Activated CD8-positive, alpha-beta memory T cell treated with anti-CD3 and anti-CD28 coated beads for 24 hours (primary cell): Measurements from ENCODE around the gene CTRB1.
"Not testable (repeated sequence)": the region's sequence is repeated elsewhere in the genome, so short reads cannot be mapped to it uniquely, and the experiment has no call there.

Experiments
- DNase-seq: peaks from one replicate; pipeline ENCODE4 v3.0.0-alpha.2; 2020

The CTRB1 gene

DNA sequence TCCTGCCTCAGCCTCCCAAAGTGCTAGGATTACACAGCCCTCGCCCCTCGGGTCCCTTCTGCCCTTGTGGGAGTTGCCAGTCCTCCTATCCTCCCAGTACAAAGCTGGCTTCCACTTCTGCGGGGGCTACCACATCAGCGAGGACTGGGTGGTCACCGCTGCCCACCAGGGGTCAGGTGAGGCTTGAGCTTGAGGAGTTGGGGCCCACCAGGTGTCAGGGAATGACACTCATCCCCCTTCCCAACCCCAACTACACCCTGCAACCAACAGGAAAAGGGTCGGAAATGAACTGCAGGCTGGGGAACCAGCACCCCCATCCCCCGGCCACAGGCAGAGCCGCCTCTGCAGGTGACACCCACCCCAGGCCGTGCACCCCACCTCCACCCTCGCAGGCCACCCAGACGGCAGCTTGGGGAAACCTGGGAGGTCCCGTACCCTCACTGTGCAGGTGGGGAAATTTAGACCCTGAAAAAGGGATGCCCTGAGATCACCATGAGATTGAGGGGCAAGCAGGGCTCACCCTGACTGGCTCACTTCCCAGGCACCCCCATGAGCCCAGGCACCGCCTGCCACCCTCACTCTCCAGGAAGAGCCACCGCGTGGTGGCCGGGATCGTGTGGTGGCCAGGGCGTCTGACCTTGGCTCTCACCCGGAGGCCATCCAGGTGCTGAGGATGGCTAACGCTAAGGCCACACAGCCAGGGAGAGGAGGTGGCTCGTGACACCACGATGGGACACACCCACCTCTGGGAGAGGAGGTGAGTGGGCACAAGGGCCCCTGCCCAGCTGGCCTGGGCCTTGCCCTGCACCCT lies 8.0 kb downstream of the CTRB1 start:
- no peak for DNase-seq

DNA sequence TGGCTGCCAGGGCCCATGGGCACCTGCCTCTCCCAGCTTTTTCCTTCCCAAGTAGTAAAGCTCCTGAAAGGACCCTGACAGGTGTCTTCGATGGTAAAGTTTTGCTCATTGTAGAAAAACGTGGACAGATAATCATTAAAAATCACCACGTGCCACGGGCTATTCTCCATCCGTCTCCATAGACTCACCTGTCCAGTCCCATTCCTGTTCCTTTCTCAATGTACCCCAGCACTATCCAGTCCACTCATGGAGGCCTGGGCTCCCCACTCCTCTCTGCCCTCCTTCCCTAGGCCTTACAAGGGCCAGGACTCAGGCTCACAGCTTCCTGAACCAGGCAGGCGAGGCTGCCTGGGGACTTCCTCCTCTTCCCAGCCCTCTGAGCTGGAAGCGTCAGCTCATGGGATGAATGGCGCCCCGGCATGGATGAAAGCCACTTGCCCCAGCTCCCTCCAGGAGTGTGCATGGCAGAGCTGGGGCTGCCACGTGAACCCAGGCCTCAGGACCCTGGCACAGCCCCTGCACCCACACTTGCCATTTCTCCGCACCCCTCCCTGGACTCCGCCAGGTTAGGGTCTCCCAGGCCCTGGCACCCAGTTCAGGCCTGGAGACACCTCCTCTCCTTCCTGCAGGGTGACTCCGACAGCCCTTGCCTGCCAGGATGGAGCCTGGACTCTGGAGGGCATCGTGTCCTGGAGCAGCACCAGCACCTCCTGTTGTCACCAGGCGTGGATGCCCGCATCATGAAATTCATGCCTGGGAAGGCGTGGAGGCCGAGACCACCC lies 8.8 kb downstream of the CTRB1 start:
- no peak for DNase-seq

DNA sequence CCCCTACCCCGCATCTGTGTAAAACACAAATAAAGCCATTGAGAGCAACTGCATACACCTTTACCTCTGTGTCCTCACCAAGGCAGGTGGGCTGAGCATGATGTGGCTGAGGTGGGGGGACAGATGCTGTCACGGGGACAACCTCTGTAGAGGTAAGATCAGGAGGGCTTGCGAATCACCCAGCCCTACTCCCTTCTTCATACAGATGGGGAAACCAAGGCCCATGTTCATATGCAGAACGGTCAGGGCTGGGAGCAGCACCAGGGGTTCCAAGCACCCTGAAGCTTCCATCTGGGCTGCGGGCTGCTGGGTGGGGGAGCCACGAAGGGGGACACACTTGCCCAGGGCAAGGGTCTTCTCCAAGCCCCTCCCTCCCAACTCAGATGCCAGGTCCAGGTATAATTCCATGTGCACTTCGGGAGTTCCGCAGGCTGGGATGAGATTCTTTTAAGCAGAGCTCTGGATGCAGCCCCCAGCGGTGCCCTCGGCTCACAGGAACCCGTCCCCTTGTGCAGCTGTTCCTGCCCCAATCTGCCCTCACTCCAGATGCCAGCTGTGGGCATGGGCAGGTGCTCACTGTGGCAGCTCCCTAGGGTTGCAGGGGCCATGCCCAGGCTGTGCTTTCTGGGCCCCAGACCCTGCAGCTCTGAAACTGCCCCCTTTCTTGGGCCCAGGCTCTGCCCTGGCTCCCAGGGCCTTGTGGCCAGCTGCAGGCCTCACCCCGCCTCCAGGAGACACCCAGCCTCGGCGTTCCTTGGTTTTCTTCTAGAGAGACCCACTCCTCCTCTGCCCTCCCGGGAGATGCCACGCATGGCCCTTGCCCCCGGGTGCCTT lies 9.6 kb downstream of the CTRB1 start:
- no peak for DNase-seq

DNA sequence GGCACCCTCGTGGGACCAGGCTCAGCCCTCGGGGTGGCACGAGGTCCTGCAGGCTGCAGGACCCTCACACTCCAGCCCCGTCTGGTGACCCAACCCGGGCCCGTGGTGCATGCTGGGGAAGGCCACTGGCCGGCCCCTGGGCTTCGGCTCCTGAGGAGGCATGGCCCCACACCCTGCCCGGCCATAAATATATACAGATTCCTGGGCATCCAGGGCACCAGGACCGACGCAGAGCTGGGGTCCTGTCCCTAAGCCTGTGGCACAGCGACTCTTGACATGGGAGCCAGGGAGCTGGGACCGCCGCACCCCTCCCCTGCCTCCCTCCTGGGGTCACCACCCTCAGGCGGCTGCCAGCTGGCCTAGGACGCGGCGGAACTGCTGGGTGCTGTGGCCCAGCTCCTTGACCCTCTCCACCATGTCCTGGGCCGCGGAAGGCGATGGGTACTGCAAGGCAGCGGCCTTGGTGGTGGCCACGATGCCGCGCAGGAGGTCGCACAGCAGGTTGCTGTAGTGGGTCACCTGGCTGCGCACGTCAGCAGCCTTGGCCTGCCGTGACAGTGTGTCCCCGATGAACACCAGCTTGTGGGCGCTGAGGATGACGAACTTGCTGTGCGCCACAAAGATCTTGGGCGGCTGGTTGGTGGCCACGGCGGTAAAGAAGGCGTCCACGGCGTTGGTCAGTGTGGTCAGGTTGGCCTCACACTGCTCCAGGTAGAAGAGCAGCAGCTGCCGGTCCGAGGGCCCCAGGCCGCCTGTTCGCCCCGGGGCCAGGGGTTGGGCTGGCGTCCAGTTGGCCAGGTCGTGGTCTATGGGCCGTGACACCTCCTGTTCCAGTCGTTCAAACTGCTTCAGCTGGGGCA lies 10.6 kb downstream of the CTRB1 start:
- no peak for DNase-seq

DNA sequence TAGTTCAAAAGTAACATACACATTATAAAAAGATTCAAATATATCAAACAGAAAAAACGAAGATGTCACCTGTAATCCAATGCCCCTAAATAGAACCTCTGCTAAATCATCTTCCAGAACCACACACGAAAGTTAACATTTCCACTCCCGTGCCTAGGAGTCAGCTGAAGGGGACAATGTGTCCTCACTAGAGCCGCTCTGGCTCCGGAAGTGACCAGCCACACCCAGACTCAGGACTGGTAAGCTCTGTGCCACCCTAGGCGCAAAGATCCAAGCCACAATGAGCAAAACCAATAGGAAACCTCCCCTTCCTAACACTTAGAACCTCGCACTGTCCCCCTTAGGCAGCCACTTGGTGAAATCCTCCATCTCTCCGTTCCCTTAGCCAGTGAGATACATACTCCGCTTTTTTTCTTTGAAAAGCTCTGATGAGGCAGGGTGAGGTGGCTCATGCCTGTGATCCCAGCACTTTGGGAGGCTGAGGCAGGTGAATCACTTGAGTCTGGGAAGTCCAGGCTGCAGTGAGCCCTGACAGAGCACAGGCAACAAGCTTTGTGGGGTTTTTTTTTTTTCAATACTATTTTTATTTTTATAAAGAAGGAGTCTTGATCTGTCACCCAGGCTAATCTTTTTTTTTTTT lies 11.8 kb downstream of the CTRB1 start:
- DNase-seq: no peak

DNA sequence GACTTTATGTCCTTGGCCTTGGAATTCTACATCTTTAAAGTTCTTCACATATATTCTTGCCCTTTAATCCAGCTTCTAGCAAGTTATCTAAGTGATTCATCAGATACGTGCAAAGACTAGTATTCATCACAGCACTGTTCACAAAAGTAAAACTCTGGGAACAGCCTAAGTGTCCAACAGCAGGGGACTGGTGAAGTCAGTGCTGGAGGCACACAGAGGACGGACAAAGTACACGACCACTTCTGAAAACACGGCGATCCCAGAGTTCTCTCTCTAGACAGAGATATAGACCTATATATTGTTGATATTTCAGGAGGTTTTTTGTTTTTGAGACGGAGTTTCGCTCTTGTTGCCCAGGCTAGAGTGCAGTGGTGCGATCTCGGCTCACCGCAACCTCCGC lies 12.8 kb downstream of the CTRB1 start:
- DNase-seq: no peak

DNA sequence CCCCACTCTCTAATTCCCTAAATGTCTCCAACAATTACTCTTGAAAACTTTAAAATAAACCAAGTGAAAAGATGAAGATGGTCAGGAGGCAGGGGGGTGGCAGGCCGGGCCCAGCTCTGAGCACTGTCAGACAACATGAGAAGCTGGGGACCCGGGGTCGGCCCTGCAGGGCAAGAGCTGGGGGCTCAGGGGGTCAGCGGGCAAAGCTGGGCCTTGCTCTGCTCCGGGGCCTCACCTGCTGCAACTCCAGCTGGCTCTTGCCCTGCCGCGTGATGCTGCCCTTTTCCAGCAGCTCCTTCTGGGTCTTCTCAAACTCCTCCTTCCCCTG lies 14.8 kb downstream of the CTRB1 start:
- no peak for DNase-seq

DNA sequence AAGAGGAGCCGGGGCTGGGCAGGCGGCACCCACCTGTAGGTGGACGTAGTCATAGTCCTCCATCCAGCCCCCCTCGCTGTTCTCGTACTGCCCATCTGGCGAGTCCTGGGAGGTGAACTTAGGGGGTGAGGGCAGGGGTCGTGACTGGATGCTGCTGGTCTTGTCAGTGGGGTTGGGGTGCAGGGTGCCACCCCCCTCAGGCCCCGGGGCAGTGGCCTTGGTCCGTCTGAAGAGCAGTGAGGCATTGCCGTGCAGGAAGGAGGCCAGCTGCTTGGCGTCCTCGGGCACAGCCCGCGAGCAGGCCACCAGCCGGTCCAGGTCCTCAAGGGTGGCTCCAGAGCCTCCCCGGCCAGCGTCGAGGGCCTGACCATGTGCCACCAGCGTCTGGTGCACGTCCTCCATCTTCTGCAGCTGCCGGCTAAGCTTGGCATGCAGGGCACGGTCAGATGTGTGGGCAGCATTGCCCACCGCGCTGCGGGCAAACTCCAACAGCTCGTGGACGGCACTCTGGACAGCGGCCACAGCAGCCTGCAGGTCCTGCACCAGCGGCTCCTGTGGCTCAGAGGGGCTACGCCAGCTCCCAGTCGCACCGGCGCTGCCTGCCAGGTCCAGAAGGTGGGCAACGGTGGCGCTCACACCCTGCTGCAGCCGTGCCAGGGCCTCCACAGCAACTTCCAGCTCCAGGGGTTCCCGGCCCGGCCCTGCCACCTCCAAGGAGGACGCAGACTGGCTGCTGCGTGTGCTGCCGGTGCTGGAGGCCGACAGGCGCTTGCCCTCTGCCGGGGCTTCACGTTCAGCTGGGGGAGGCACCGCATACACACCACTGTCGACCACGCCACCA lies 16.3 kb downstream of the CTRB1 start:
- DNase-seq: no peak

DNA sequence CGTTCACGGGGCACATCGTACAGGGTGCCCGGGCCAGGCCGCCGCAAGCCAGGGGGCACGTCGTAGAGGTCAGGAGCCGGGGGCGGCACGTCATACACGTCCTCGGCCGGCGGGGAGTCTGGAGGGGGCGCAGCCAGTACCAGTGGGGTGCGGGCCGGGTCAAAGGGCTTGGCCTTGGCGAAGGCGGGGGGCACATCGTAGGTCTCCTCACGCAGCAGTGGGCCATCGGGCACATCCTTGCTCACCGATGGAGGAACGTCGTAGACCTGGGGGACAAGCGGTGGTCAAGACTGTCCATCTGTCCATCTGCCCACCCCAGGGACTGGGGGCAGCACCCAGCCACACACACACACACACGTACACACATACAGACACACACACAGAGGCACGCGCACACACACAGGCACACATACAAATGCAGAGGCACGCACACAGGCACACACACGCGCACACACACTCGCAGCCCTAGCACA lies 17.0 kb downstream of the CTRB1 start:
- no peak for DNase-seq

DNA sequence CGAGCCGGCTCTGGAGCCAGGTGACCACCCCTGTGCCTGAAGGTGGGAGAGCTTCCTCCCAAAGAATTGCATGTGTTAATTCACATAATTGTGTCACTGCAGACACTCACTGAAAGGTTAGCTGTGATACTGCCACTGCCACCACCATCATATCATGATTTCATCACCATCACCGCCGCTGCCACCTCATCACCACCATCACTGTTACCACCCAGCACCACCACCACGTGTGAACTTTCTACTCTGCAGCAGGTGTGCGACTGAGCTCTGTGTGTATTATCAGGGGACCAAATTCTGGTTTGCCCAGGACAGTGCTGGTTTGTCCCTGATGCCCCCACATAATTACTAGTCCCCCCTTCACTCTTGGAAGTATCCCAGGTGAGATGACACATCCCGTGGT lies 17.4 kb downstream of the CTRB1 start:
- no peak for DNase-seq

DNA sequence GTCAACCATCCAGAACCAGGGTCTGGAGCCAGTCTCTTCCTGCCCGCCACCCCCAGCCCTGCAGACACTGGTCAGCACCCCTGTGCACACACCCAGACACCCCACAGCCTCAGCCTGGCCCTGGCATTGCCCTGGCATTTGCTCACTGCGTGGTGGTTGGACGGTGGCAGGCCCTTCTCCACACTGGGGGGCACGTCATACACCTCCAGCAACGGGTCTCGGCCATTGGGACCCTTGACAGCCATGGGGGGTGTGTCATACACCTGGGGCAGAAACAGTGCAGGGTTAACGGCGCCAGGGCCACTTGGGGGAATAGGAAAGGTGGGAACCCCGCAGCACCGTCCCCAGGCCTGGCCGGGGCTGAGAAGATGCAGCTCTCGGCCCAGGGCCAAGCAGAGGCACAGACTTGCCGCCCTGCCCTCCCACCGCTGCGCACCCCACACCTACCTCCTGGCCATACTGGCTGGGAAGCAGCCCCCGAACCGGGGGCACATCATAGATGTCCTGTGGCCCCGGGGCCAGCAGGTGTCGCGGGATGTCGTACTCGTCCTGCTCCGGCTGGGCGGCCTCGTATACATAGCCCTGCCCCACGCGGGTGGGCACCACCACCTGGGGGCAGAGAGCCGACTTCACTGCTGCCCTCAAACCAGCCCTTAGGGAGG lies 18.1 kb downstream of the CTRB1 start:
- DNase-seq: no peak

DNA sequence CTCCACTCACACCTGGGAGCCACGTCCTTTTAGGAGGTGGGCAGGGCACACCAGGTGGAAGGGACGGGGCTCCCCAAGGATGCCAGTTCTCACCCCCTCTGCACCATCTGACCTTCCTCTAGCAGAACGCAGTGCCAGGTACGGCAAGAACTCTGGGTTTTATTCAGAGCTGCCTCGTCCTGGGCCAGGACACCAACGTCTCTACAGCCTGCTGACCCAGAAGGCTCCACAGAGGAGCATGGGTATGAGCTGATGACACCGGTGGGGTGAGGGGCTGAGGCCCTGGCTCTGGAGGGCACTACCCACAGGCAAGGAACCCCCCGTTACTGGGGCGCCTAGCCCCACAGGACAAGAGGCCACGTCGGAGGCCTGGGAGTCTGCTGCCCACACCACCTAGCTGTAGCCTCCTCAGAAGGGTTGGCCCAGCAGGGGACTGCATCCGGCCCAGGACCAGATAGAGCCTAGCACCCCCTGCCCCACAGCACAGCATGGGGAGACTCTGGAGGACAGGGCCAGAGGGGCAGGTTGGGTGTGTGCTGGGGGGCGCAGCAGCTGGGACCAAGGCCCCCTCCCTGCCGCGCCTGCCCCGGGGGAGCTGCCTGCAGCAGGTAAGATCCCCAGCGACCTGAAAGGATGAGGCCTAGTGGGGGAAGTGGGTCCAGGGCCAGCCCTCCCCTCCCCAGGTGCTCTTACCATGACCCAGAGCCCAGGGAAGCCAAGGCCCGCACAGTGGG lies 18.8 kb downstream of the CTRB1 start:
- DNase-seq: no peak

DNA sequence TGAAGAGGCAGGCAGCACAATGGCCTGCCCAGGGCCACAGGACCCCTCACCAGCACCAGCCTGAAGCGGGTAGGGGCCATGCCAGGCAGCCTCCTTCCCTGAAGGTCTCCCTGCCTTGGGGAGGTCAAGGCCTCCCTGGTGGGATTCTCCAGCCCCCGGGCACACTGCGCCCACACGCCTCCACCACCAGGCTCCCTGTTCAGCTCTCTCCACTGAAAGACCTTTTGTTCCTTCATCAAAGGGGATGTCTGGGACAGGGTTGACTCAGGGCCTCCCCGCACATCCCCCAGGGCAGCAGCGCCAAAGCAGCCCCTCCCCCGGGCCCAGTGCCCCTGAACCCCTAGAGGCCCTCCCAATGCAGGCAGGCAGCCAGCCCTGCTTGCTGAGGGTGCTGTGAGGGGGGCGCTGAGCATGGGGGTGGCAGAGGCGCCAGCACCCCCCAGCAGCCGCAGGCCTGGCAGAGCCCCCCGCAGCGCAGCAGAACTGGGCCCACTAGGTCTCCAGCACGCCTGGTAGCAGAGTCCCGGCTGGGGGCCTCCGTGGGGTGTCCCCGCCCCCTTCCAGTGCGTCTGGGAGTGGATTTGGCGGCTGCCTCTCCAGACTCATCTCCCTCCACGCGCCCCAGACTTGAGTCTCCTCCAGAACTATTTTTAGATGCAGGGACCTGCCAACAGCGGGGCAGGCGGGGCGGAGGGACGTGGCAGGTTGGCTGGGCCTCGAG lies 19.5 kb downstream of the CTRB1 start:
- DNase-seq: no peak

DNA sequence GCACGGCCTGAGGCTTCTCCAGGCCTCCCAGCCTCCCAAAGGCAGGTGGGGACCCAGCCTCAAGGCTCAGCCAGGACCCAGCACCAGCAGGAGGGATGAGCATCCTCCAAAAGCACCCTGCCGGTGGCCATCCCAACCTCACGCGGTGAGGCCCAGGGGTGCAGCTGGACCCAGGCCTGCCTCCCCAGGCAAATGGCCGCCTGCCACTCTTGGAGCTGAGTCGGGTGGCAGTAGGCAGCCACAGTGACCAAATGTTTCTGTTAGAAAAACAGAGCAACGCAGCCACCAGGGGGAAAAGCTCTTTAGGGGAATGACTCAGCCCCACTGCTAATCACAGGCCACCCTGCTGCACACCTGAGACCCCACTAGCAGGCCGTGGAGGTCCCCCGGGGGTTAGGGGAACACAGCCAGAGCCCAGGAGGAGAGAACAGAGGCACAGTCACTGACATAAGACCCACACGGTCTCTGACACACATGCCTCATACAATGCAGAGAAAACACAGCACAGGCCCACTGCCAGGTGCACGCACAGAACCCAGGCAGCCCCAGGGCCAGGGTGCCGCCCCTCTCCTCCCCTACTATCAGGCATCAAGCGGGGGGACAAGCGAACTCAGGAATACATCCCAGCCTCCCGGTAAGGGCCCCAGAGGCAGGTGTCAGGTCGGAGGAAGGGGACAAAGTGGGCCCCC lies 20.2 kb downstream of the CTRB1 start:
- no peak for DNase-seq

DNA sequence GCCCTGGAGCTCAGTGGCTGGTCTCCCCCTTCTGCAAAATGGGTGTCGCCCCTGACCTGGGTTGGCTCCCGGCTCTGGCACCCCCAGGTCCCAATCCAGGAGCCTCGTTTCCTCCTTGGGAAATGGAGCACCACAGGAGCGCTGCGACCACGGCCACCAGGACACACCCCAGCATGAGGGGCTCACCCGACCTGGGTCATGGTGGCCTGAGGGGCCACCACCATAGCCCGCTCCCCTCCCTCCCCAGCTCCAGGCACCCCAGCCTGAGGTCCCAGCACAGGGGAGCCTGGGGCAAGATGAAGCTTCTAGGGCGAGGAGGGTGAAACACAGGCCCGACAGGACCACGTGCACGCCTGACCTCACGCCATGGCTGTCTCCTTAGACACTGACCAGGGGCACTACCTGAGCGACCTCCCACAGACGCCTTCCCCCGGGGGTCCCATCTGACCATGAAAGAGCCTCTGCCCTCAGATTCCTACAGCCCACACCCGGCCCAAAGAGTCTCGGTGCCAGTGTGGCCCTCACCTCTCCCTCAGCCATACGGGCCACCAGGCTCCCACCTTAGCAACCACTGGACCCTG lies 20.8 kb downstream of the CTRB1 start:
- no peak for DNase-seq

DNA sequence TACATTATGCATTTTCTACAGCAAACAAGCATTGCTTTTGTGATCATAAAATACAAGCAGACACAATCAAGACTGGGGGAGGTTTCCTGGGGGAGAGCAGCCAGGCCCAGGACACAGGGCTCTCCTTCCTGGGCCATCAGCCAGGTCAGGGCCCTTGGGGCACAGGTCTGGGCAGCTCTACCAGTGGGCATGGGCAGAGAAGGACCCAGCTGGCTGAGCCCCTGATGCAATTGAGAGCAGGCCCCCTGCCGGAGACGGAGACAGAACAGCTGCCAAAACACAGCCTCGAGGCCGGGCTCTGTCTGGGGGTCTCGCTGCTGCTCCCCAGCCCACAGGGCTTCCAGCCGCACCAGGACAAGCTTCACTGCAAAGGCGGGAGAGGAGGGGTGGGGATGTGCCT lies 21.8 kb downstream of the CTRB1 start:
- DNase-seq: not testable (repeated sequence)

DNA sequence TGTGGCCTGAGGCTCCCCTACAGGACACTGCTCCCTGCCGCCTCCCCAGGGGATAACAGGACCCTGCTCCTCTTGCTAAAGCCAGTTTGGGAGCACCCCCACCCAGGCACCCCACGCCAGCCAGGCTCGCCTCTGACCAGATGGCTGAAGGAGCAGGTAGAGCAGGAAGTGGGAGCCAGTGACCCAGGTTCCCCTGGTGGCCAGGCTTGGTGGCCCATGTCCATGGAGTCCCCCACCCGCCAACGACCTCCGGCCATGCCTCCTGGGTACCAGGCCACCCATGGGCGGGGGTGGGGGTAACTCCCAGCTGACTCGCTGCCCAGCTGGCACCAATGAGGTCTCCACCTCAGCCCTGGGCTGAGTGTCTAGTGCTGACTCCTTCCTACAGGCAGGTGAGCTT lies 22.6 kb downstream of the CTRB1 start:
- no peak for DNase-seq

DNA sequence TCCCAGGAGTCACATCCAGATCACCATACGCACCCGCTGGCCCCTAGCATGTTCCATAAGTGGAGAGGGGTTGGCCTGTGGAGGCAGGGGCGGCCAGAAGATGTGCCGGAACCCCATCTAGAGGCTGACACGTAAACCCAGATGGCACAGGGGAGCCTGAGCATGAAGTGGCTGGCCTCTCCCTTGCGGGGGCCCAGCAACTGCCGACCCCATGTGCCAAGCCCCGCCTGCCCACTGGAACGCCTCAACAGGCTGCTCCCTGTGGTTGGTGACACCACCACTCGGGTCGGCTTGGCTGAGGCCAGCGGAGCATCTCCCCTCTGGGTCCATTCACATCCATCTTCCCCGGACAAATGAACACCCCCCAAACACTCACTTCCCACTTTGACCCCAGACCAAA lies 23.2 kb downstream of the CTRB1 start:
- DNase-seq: no peak
